Erythroblast (primary cell): Measurements from ENCODE around the gene IDUA.

Experiments used
- GATA1 ChIP-seq: IDR thresholded peaks from 2 replicates; pipeline ENCODE4 v1.6.1; 2011; ENCODE audit warnings: low read depth, mild to moderate bottlenecking, control low read depth, low read length, moderate library complexity
- POLR2A ChIP-seq: IDR thresholded peaks from 2 replicates; pipeline ENCODE4 v1.6.1; 2011; ENCODE audit warnings: mild to moderate bottlenecking, low read length

DNA sequence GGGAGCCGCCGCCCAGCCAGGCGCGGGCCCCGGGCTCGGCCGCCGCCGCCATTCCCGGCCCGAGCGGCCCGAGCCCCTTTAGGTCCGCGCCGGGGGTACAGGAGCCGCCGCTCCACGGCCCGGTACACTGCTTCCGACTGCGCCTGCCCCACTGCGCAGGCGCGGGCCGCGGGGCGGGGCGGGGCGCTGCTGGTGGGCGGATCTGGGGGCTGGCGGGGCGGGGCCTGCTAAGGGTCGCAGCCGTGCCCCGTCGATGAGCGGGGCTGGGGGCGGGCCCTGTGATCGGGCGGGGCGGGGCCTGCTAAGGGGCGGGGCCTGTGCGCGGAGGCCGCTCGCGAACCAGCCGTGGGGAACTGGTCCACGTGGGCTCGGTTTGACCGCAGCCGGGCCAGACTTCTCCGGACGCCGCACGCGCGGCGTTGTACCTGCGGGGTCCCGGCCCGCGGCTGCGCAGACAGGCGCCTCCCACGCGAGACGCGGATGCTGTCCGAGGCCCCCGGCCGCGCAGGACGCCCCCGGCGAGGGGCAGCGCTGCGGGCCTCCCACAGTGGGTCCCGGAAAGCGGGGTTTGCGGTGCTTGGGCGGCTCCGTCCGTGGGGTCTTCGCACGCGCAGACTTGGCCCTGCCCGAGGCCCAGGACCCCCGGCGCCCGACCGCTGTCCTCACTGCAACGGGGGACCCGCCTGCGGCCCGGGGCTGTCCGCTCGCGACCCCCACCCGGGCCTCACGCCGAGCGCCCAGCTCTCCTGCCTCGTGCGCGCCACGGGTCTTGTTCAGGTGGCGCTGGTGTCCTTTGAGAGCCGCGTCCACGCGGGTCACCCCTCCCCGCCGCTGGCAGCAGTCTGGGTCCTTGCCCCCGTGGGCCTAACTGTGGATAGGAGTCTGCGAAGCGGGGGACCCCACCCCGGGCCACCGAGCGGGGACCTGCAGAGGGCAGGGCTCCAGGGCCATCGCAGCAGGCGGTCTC, 13.1 kb upstream of the IDUA start, which contains the start of gene DGKQ:
- TF ChIP-seq POLR2A = no peak
- TF ChIP-seq GATA1 = no peak
